Activated T-cell treated with anti-CD3 and anti-CD28 coated beads, Interleukin-2, amount 50 U/mL, for 4 hours (primary cell): ENCODE measurements around the gene AMFR. TPM values are rescaled to one million over a fixed set of nuclear protein-coding genes. Genes with fewer than 3 reads are reported as not detected.

ENCODE experiments used
- ATAC-seq, 2 donors: fragments of 200-7000 bp; cut with Tn5 transposase; one replicate each; pipeline ENCODE4 v1.10.0; 2021
- DNase-seq: peaks from one replicate; pipeline ENCODE4 v3.0.0-alpha.2; 2020
- H3K27me3 Mint-ChIP-seq: one replicate; pipeline ENCODE4 v1.8.0; 2021; ENCODE audit warnings: low read depth, mixed read lengths
- H3K36me3 Mint-ChIP-seq: one replicate; pipeline ENCODE4 v1.8.0; 2022; ENCODE audit warnings: mixed read lengths; ENCODE audit not compliant: insufficient read depth
- H3K4me1 Mint-ChIP-seq: one replicate; pipeline ENCODE4 v1.8.0; 2021; ENCODE audit warnings: low read depth, mixed read lengths
- H3K4me3 Mint-ChIP-seq: one replicate; pipeline ENCODE4 v1.8.0; 2021; ENCODE audit warnings: mild to moderate bottlenecking, moderate library complexity, mixed read lengths
- H3K9me3 Mint-ChIP-seq: one replicate; pipeline ENCODE4 v1.8.0; 2021; ENCODE audit warnings: mixed read lengths
- total RNA-seq, 3 donors: library from RNA; stranded (reverse); gene quantifications; one replicate each; pipeline ENCODE4 v1.2.1, GENCODE V29; 2021

Gene AMFR
- total RNA-seq, 3 donors from 2014 or later = 36.3 to 44.6 (median 41.1) TPM

GRCh38 chr16:56346131-56346890 is 79.0 kb downstream of the AMFR start:
- no peak overlapping the region for H3K4me3 Mint-ChIP-seq
- no peak for DNase-seq
- no peaks in the 10 kb centered on the region for H3K36me3 Mint-ChIP-seq
- no peaks in the 10 kb centered on the region for H3K4me1 Mint-ChIP-seq
- no peaks in the 10 kb centered on the region for H3K9me3 Mint-ChIP-seq
- H3K27me3 Mint-ChIP-seq = no peaks in the 10 kb centered on the region
- ATAC-seq = no peak

DNA sequence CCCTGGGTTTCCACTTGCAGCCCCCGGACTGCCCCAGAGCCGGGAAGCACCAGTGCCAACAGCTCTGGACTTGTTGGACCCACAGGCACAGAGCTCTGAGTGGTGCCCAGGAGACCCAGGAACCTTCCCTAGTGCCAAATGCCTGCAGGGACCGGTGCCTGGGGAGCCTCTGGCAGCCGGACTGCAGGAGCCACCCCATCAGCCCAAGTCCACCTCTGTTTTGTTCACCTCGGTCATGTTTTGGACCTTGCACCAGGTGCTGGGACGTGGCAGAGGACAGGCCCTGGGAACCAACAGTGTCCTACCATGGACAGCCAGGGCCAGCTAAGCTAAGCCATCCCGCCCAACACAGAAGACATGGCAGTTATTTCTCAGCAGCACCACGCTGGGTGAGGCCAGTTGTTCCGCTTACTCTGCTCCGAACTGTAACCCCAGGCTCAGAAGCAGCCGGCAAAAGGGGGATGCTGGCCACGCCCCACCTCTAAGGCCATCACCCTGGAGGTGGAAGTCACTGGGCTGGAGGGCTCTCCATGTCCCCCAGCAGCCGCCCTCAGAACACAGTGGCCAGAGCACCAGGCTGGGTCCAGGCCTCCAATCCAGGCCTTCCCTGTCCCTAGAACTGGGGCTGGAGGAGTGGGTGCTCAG is 79.8 kb downstream of the AMFR start:
- Mint-ChIP-seq H3K27me3 (no peaks in the 10 kb centered on the region), H3K9me3 (no peaks in the 10 kb centered on the region), H3K4me1 (no peaks in the 10 kb centered on the region), H3K36me3 (peaks cover 2% of the 10 kb centered on the region), H3K4me3 (no peak overlapping the region)
- DNase-seq (no peak), ATAC-seq (no peak)

- peaks cover 3% of the 10 kb centered on the region for H3K36me3 Mint-ChIP-seq
- H3K4me3 Mint-ChIP-seq = no peak overlapping the region
- no peaks in the 10 kb centered on the region for H3K4me1 Mint-ChIP-seq
- DNase-seq (no peak), ATAC-seq (no peak)
- no peaks in the 10 kb centered on the region for H3K27me3 Mint-ChIP-seq
- no peaks in the 10 kb centered on the region for H3K9me3 Mint-ChIP-seq
Observed at GRCh38 chr16:56344518-56345405, 80.6 kb downstream of the AMFR start.

DNA sequence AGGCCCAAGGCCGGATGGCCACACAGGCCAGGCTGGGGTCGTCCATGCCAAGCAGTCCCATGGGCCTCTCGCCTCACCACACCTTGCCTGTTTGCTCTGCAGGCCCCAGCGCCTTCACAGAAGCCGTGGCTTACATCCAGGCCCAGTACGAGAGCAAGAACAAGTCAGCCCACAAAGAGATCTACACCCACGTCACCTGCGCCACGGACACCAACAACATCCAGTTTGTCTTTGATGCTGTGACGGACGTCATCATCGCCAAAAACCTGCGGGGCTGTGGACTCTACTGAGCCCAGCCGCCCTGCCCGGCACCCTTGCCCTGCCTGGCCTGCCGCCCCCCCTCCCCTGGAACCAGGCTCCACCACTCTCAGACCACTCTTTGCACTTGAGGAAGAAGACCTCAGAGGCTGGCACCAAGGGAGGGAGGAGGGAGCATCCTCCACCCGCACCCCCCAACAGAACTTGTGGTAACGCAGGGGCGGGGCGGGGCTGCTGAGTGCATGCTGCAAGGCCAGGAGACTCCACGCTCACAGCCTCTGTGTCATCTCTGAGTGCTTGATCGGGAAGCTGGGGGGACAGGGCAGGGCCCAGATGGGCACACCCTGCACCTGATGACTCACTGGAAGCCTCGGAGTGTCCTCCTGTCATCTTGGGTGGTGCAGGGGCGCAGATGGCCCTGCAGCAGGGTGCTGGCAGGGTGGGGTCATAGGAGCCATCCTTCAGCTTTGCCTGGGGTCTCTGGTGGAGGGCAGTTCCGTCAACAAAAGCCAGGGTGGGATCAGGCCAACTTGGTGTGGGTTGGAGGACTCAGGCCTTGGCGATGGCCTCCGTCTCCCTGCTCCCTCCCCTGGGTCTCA is 81.5 kb downstream of the AMFR start:
- Mint-ChIP-seq H3K4me3 (no peak overlapping the region), H3K27me3 (no peaks in the 10 kb centered on the region), H3K9me3 (no peaks in the 10 kb centered on the region), H3K4me1 (no peaks in the 10 kb centered on the region), H3K36me3 (peaks cover 3% of the 10 kb centered on the region)
- DNase-seq (no peak), ATAC-seq (no peak)

DNA sequence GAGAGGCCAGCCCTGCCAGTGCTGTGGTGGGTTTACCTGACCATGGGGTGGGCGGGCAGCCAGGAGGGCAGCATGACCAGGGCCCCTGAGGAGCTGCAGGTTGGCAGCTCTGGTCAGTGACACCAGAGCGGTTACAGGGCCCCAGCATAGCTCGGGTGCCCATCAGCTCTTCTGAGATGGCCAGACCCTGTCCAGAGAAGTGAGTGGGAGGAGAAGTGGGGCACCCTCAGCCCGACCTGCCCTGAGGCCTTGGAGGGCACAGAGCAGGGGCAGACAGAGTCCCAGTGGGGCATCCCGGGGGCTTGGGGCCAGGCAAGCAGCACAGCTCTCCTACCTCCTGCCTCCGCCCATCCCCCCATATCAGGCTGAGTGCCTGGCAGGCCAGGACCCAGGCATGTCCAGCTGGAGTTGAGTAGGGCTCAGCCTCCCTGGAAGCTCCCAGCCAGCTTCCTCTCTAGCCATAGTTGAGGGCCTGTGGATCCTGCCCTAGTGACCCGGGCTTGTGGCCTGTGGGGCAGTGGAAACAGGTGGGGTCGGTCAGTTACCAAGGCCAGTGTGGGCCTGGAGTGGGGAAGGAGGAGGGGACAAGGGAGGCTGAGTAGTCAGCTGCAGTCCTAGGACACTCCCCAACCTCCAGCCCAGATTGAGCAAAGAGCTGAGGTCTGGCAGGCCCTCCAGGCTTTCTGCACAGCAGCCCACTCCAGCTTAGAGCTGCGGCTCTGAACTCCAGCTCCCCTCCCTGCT is 83.5 kb downstream of the AMFR start:
- no peak for ATAC-seq
- H3K36me3 Mint-ChIP-seq = peaks cover 3% of the 10 kb centered on the region
- no peak overlapping the region for H3K4me3 Mint-ChIP-seq
- no peaks in the 10 kb centered on the region for H3K9me3 Mint-ChIP-seq
- DNase-seq = no peak
- no peaks in the 10 kb centered on the region for H3K27me3 Mint-ChIP-seq
- H3K4me1 Mint-ChIP-seq = no peaks in the 10 kb centered on the region

- no peak for DNase-seq
- Mint-ChIP-seq H3K36me3 (peaks cover 3% of the 10 kb centered on the region), H3K9me3 (no peaks in the 10 kb centered on the region), H3K27me3 (no peaks in the 10 kb centered on the region), H3K4me3 (no peak overlapping the region), H3K4me1 (no peaks in the 10 kb centered on the region)
- no peak for ATAC-seq
Observed at GRCh38 chr16:56340864-56341365, 84.4 kb downstream of the AMFR start.

- Mint-ChIP-seq H3K4me3 (no peak overlapping the region), H3K27me3 (no peaks in the 10 kb centered on the region), H3K4me1 (no peaks in the 10 kb centered on the region), H3K9me3 (no peaks in the 10 kb centered on the region), H3K36me3 (peaks cover 3% of the 10 kb centered on the region)
- no peak for ATAC-seq
- no peak for DNase-seq
Observed at GRCh38 chr16:56340416-56340815, 84.9 kb downstream of the AMFR start.

DNA sequence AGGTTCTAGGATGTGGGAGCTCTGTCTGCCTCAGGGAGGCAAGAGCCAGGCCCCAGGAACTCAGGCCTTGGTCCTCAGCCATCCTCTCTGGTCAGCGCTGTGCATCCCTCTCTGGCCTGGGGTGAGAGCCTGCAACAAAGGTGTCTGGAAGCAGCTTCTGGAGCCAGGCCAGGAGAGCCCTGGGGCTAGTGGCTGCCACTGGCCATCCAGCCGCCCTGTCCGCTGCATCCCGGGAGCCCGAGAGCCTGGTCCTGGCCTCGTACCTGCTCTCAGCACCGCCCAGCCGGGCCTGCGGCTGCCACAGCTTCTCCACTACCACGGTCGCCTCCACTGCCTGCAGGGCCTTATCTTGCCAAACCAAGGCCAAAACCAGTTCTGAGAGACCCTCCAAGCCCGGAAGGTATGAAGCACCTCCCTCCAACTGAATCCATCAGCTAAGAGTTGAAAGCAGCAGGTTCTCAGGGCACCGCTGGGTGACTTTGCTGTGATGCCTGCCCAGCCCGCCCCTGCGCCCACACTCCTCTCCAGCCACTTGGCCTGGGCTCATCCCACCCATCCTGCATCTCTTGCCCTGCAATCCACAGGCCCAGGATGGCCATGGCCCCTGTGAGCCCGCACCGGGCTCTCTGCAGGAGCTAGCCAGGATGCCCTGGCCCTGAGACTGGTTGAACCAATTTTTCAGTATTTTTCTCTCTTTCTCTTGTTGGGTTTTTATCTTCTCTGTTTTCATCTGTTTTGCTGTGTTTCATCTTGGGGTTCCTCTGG is 85.7 kb downstream of the AMFR start:
- ATAC-seq = no peak

DNA sequence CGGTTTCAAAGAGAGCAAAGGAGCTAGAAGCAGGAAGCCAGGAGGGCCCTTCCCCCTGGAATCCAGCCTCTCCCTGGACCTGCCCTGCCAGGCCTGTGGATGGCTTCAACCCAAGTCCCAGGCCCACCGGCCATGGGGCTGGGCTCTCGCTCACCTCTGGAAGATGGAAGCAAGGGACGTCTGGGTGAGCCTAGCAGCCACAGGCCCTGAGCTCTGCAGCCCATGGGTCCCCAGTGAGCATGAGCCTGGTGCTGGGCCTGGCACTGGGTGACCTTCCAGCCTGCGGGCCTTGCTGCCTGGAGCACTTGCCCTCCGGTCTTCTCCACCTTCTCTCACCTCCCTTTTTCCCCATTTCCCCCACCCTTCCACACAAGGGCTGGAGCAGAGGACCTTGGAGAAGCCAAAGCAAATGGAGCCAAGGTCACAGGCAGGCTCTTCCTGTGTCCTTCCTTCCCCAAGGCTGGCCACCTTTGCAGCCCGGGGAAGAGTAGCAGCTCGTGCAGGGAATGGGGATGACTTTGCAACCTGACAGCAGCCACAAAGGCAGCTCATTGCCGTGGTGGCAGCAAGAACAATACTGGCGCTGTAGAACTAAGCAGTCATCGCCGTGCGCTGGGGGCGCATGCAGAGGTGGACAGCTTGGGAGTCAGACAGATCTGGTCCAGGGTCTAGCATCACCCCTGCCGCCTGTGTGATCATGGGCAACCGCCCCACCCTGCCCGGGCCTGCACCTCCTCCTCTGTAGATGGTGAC is 86.6 kb downstream of the AMFR start:
- Mint-ChIP-seq H3K4me1 (no peaks in the 10 kb centered on the region), H3K27me3 (no peaks in the 10 kb centered on the region), H3K9me3 (no peaks in the 10 kb centered on the region), H3K36me3 (peaks cover 3% of the 10 kb centered on the region), H3K4me3 (no peak overlapping the region)
- DNase-seq = no peak
- no peak for ATAC-seq

More for the DNA sequence above, 85.7 kb downstream of the AMFR start:
- H3K9me3 Mint-ChIP-seq = no peaks in the 10 kb centered on the region
- H3K4me3 Mint-ChIP-seq = no peak overlapping the region
- DNase-seq = no peak
- H3K4me1 Mint-ChIP-seq = no peaks in the 10 kb centered on the region
- H3K27me3 Mint-ChIP-seq = no peaks in the 10 kb centered on the region
- H3K36me3 Mint-ChIP-seq = peaks cover 3% of the 10 kb centered on the region

- Mint-ChIP-seq H3K4me3 (no peak overlapping the region), H3K36me3 (peaks cover 3% of the 10 kb centered on the region), H3K27me3 (no peaks in the 10 kb centered on the region), H3K4me1 (no peaks in the 10 kb centered on the region), H3K9me3 (no peaks in the 10 kb centered on the region)
- no peak for ATAC-seq
- DNase-seq = no peak
Observed at GRCh38 chr16:56337858-56338325, 87.5 kb downstream of the AMFR start.

DNA sequence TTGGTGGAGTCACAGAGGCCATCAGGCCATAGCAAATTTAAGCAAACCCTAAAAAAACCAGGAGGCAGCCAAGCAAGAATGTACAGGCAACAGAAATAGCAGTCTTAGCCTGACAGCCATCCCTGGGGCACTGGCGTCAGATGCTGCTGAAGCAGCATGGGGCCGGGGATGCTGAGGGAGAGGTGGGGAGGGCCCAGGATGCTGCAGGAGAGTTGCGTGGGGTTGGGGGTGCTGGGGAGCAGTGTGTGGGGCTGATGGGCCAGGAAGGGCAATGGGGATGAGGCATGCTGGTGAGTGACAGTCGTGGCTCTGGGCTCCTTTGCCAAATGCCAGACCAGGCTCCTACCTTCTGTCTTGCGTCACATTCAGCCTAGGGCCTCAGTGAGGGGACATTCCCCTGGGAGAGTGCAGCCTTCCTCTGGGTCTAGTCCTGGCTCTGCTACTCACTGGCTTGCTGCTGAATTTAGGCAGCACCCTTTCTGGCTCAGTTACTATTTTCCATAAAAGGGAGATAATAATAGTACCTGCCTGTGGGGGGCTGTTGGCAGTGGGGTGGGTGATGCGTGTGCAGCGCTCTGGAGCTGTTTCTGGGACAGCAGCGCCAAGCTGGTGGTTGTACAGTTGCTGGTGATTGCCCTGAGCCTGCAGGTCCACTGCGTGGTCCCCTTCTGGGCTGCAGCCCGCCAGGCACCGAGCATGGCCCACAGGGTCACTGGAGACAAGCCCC is 88.1 kb downstream of the AMFR start:
- DNase-seq = no peak
- H3K27me3 Mint-ChIP-seq = no peaks in the 10 kb centered on the region
- no peaks in the 10 kb centered on the region for H3K9me3 Mint-ChIP-seq
- no peak overlapping the region for H3K4me3 Mint-ChIP-seq
- H3K36me3 Mint-ChIP-seq = peaks cover 4% of the 10 kb centered on the region
- H3K4me1 Mint-ChIP-seq = no peaks in the 10 kb centered on the region
- no peak for ATAC-seq
